ENCODE results near the gene NDUFS4. TPM values are rescaled to one million over a fixed set of nuclear protein-coding genes. Genes with fewer than 3 reads are reported as not detected.

NDUFS4 gene
- total RNA-seq (2021) (108 and 112 TPM in 2 replicates), Bru-seq, nascent RNA (percentile 86 among the genes with signal in this experiment), BruChase-seq, experiment 1, labeled RNA remaining after a 2-hour chase (percentile 67 among the genes with signal in this experiment), BruChase-seq, experiment 2, labeled RNA remaining after a 6-hour chase (percentile 61 among the genes with signal in this experiment)
- long read RNA-seq, transcript NDUFS4-201 (5 exons, 675 nt) = major isoform, 80 of 90 reads
- long read RNA-seq, partial matches to known transcripts = 2 of 90 reads
- long read RNA-seq, other reads (novel, unspliced or antisense) = 4 of 90 reads

DNA sequence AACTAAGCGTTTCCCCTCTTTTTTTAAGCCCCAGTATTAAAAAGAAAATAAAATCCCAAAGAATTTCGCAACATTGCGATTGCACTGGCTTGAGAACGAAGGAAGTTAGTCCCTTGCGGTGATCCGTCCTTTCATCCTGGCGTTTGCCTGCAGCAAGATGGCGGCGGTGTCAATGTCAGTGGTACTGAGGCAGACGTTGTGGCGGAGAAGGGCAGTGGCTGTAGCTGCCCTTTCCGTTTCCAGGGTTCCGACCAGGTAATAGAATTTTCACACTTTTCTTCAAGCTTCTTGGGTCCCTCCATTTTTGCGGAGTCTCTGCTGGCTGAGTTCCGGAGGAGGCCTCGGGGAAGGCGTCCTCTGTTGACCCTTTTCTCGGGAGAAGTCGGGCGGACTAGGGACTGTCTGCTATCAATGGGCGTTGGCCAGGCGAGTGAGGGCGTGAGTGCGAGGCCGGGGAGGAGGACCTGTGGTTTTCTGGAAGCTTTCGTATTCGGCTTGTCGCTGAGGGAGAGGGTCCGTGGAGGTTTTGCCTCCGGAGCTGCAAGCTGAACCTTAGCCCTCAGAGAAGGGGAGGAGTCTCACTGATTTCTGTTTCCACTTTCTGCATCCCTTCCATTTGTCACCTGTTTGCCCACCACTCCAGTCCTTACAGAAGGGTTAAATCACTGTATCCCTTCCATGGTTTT, at the start of gene NDUFS4:
NDUFS4 (plus strand) TSS at position 134 of the 686 bp plus-strand sequence; CDS start at position 158, 24 bp downstream.
- Histone ChIP-seq H3K4me3 (ENCODE audit: low read depth, low read length, poor library complexity, severe bottlenecking) (peak within 1 kb of the TSS; percentile 76), H3K9me3 (ENCODE audit: low read depth, low read length, poor library complexity, severe bottlenecking) (peaks cover 6% of the 10 kb centered on the region), H3K27me3 (replicated peaks; ENCODE audit: insufficient read depth, low read depth, low read length, poor library complexity) (peaks cover 11% of the 10 kb centered on the region), H3K4me1 (ENCODE audit: insufficient read depth, low read length, poor library complexity, severe bottlenecking) (peaks cover 6% of the 10 kb centered on the region), H3K27ac (ENCODE audit: low read depth, low read length, poor library complexity, severe bottlenecking) (peak within 1 kb of the TSS; percentile 77), H3K36me3 (ENCODE audit: insufficient read depth, low read length, poor library complexity, severe bottlenecking) (no peaks in the 10 kb centered on the region)
- intact Hi-C loops (cut with micrococcal nuclease; ENCODE audit: unreplicated experiment) = no loop called here
- CTCF ChIA-PET = no interaction called here
- no TSS peak for BruUV-seq (replicated peaks)
- POLR2A ChIA-PET (ENCODE audit: low non-redundant PET) = no interaction called here
- no peak for TF ChIP-seq EZH2 (IDR thresholded peaks at IDR 0.05; ENCODE audit: borderline replicate concordance, low read depth, low read length, poor library complexity, severe bottlenecking)
- TF ChIP-seq, protein P1, sequence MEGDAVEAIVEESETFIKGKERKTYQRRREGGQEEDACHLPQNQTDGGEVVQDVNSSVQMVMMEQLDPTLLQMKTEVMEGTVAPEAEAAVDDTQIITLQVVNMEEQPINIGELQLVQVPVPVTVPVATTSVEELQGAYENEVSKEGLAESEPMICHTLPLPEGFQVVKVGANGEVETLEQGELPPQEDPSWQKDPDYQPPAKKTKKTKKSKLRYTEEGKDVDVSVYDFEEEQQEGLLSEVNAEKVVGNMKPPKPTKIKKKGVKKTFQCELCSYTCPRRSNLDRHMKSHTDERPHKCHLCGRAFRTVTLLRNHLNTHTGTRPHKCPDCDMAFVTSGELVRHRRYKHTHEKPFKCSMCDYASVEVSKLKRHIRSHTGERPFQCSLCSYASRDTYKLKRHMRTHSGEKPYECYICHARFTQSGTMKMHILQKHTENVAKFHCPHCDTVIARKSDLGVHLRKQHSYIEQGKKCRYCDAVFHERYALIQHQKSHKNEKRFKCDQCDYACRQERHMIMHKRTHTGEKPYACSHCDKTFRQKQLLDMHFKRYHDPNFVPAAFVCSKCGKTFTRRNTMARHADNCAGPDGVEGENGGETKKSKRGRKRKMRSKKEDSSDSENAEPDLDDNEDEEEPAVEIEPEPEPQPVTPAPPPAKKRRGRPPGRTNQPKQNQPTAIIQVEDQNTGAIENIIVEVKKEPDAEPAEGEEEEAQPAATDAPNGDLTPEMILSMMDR (conservative IDR thresholded peaks at IDR 0.05; ENCODE audit: low read depth, low read length) = no peak
- DNase-seq (ENCODE audit: low spot score) = peak; percentile 87

DNA sequence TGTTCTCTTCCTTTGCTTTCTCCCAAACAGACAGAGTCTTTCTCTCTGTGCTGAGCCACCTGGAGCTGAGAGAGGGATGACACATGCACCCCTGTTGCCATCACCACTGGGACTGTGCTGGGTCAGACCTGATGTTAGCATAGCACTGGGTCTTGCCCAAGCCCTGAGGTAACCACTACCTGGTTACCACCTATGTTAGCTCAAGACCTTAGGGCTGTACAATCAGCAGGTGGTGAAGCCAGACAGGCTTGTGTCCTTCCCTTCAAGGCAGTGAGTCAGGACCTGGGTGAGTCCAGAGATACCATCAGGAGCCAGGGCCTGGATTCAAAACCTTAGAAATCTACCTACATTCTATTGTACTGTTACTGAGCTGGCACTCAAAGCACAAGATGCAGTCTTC, 47.9 kb upstream of the NDUFS4 start:
- no peak overlapping the region for H3K27ac ChIP-seq (ENCODE audit: low read depth, low read length, poor library complexity, severe bottlenecking)
- H3K4me1 ChIP-seq (ENCODE audit: insufficient read depth, low read length, poor library complexity, severe bottlenecking) = no peaks in the 10 kb centered on the region
- ChIA-PET POLR2A (ENCODE audit: low non-redundant PET) (no interaction called here), CTCF (no interaction called here)
- no peak for DNase-seq (ENCODE audit: low spot score)
- TF ChIP-seq EZH2 (IDR thresholded peaks at IDR 0.05; ENCODE audit: borderline replicate concordance, low read depth, low read length, poor library complexity, severe bottlenecking) = no peak
- BruUV-seq (replicated peaks) = no TSS peak
- no peaks in the 10 kb centered on the region for H3K27me3 ChIP-seq (replicated peaks; ENCODE audit: insufficient read depth, low read depth, low read length, poor library complexity)
- intact Hi-C loops (cut with micrococcal nuclease; ENCODE audit: unreplicated experiment) = no loop called here
- H3K36me3 ChIP-seq (ENCODE audit: insufficient read depth, low read length, poor library complexity, severe bottlenecking) = no peaks in the 10 kb centered on the region
- no peak overlapping the region for H3K4me3 ChIP-seq (ENCODE audit: low read depth, low read length, poor library complexity, severe bottlenecking)
- H3K9me3 ChIP-seq (ENCODE audit: low read depth, low read length, poor library complexity, severe bottlenecking) = no peaks in the 10 kb centered on the region

DNA sequence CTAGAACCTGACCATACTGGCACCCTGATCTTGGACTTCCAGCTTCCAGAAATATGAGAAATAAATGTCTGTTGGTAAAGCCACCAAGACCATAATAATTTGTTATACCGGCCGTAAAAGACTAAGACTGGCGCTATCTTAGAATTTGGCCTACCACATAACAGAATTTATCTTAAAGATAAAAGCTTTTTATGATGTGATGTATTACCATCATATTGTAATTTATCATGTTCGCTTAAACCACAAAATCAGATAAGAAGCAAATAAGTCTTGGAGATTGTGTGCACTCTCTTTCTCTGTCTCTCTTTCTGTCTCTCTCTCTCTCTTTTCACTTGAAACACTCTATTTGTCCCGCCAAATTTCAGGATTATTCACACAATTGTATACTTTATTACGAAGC, 44.5 kb upstream of the NDUFS4 start:
- Histone ChIP-seq H3K4me1 (ENCODE audit: insufficient read depth, low read length, poor library complexity, severe bottlenecking) (no peaks in the 10 kb centered on the region), H3K27me3 (replicated peaks; ENCODE audit: insufficient read depth, low read depth, low read length, poor library complexity) (no peaks in the 10 kb centered on the region), H3K27ac (ENCODE audit: low read depth, low read length, poor library complexity, severe bottlenecking) (no peak overlapping the region), H3K9me3 (ENCODE audit: low read depth, low read length, poor library complexity, severe bottlenecking) (no peaks in the 10 kb centered on the region), H3K4me3 (ENCODE audit: low read depth, low read length, poor library complexity, severe bottlenecking) (no peak overlapping the region), H3K36me3 (ENCODE audit: insufficient read depth, low read length, poor library complexity, severe bottlenecking) (no peaks in the 10 kb centered on the region)
- no TSS peak for BruUV-seq (replicated peaks)
- intact Hi-C loops (cut with micrococcal nuclease; ENCODE audit: unreplicated experiment) = no loop called here
- ChIA-PET CTCF (interaction anchor here (0.6 kb wide), 1 partner anchor 528 kb away, joined by 6 read pairs; no protein-coding TSS in a partner anchor), POLR2A (ENCODE audit: low non-redundant PET) (interaction anchor here (0.6 kb wide), 1 partner anchor 794 kb away, joined by 3 read pairs; the partner anchor contains the start of gene ARL15)
- TF ChIP-seq, protein P1 (conservative IDR thresholded peaks at IDR 0.05; ENCODE audit: low read depth, low read length) = no peak
- no peak for TF ChIP-seq EZH2 (IDR thresholded peaks at IDR 0.05; ENCODE audit: borderline replicate concordance, low read depth, low read length, poor library complexity, severe bottlenecking)
- no peak for DNase-seq (ENCODE audit: low spot score)

All from A673 (cell line).